ENCODE measurements around the gene RAB8A.
A peak's percentile ranks its signal among the peaks of the same experiment; 100 is the strongest.
"Not testable (repeated sequence)": the region's sequence is repeated elsewhere in the genome, so short reads cannot be mapped to it uniquely, and the experiment has no call there.

RAB8A gene

DNA sequence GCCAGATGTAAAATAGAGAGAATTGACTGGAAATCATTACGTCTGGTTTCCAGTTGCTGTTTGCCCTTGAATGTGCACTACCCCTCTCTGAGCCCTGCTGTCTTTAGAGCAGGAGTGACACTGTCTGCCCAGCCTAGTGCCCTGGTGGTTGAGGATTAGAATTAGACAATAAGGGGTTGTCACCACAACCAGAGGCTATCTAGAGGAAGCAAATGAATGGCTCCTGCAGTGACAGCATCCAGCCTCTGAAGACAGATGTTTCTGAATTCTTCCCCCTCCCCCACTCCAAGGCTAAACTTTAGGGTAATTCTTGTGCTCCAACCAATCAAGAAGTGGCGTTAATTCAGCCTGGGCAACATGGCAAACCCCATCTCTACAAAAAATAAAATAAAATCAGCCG is 2.0 kb downstream of the RAB8A start:
- no peak for DNase-seq

DNA sequence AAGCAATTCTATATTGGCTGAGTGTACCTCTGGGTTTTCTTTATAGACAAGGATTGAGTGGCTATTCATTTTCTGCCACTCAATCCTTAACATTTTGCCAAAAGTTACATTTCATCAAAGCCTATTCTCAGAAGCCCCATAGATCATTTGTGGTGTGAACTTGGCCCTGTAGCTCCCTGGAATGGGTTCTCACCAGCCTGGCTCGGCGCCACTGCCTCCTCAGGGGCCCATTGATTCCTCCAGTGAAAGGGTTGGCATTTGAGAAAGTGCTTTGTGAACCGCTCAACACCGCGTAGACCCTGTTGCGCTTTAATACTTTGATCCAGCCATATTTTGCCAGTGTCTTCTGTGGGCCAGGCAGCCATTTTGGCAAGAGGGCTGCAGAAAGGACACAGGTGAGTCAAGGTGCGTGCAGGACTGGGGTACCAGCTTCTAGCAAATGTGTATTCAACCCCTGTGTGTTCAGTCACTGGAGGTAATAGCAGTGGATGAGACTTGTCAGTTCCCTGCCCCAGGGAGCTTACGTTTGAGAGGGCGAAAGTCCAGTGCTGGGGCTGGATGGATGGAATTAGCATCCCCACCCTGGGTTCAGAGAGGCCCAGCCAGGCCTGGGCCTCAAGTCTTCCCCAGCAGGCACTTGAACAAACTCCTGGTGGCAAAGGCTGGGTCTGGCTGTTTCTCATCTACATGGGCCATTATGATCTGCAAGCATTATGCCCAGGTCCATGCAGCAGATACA is 3.8 kb downstream of the RAB8A start:
- no peak for DNase-seq

DNA sequence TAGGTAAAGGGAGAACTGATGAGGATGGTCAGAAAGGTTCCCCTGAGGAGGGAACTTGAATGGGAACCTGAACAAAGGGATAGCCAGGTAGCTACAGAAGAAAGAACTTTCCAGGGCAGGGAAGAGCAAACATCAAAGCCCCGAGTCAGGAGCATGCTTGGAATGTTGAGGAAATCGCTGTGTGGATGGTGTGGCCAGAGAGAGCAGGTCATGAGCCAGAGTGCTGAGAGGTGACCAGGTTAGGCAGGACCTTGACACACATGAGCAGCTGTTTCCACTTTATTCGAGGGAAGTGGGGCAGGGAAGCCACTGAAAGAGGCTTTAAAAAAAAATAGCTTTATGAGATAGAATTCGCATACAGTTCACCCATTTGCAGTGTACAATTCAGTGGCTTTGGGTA is 4.4 kb downstream of the RAB8A start:
- DNase-seq: no peak

DNA sequence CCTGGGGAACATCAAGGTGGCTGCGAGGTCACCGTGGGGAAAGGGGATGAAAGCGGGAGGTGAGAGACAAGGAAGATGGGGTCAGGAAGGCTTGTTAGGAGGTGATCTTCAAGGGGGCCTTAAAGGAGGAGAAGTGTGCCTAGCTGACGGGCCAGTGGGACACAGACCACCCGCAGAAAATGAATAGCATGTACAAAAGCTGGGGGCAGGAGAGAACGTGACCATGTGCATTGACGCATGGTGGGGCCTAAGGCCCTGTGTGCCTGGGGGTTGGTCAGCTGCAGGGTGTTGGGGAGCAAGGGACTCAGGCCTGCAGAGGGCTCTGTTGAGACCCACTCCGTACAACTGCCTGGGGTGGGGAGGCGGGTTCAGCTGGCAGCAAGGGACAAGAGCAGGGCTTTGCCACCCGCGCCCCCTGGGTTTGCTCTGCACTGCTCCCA is 5.9 kb downstream of the RAB8A start:
- DNase-seq: no peak

DNA sequence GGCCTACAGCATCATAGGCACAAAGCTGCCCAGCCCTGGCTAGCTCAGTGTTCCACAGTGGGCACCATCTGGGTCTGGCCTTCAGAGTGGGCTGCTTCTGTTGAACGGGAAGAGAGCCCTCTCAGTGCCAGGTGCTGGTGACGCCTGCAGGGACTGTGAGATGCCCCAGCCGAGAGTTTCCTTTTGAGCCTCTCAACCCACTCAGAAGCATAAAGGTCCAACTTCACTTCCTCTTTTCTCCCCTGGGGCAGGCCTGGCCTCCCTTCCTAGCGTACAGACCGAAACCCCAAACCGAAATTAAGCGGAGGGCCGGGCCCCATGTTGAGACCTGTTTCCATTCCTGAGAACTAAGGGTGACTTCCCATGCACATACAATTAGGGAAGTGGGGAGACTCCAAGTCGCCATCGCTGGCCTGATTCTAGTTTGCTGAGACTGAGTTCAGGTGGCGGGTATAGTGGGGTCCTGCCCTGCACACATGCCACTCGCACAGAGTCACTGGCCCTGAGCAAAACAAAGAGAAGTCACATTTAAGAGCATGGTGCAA is 6.9 kb downstream of the RAB8A start:
- DNase-seq: peak in 1 of 4 experiments; percentile 12

DNA sequence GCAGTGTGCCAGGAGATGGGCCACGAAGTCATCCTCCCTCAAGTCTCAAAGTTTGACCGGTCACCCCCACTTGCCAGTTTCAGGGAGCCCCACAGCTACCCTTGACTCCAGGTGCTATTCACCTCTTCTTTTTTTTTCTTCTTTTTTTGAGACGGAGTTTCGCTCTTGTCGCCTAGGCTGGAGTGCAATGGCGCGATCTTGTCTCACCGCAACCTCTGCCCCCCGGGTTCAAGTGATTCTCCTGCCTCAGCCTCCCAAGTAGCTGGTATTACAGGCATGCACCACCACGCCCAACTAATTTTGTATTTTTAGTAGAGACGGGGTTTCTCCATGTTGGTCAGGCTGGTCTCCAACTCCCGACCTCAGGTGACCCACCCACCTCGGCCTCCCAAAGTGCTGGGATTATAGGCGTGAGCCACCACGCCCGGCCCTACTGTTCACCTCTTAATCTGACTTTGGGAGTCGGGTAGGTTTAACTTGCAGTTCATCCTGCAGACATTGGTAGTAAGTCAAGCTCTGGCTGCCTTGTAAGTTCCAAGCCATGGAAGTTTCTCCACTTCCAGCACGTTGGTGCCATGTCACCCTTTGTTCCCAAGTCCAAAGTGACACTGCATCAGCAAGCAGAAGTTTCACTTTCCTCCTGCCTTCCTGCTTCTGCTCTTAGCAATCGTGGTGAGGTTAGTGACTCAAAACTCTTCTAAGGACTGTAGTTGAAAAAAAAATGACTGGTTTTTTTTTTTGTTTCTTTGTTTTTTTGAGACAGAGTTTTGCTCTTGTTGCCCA is 7.6 kb downstream of the RAB8A start:
- DNase-seq: not testable (repeated sequence)

DNA sequence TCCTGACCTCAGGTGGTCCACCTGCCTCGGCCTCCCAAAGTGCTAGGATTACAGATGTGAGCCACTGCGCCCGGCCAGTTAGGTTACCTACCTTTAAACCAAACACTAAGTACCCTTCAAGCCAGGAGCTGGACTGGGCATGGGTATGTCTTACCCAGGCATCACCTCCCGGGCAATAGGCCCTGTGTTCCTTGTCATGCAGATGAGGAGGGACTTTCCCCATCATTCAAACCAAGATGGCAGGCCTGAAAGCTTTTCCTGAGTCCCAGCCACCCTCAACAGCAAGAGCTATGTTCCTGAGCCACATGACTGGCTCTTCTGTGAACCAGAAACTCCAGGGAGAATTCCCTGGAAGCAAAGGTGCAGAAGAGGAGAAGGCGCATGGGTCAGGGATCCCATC is 9.5 kb downstream of the RAB8A start:
- DNase-seq: no peak

DNA sequence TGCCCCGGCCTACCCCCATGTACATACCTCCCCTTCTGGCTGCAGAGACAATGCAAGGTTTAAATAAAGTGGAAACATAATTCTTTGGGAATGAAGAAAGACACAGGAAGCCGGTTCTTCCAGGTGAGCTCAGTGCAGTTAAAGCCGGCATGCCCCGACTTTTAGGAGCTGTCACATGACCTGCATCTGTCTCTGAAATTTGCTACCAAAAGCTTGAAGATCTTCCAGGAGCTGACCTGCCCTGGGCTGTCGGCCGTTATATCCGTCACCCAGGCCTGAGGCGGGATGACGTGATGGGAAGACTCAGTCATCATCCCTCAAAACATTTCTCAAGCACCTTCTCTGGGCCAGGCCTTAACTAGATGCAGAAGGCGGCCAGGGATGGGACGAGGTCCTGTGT is 10.3 kb downstream of the RAB8A start:
- DNase-seq: no peak

DNA sequence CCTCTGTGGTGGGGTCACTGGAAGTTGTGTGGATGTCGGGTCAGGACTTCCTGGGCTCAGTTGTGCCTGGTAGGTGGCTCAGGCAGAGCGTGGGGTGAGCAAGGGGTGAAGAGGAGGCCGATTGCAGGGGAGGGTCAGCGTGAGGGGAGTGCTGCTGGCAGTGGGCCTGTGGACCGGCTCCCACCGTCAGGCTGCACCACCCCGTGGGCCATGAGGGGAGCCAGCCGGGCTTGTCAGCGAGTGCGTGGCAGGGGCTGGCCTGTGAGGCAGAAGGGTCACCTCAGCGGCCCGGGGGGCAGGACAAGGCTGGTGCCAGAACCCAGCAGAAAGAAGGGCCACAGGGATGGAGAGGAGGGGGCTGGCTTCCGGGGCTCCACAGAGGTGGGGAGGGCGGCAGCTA is 13.3 kb downstream of the RAB8A start:
- no peak for DNase-seq

DNA sequence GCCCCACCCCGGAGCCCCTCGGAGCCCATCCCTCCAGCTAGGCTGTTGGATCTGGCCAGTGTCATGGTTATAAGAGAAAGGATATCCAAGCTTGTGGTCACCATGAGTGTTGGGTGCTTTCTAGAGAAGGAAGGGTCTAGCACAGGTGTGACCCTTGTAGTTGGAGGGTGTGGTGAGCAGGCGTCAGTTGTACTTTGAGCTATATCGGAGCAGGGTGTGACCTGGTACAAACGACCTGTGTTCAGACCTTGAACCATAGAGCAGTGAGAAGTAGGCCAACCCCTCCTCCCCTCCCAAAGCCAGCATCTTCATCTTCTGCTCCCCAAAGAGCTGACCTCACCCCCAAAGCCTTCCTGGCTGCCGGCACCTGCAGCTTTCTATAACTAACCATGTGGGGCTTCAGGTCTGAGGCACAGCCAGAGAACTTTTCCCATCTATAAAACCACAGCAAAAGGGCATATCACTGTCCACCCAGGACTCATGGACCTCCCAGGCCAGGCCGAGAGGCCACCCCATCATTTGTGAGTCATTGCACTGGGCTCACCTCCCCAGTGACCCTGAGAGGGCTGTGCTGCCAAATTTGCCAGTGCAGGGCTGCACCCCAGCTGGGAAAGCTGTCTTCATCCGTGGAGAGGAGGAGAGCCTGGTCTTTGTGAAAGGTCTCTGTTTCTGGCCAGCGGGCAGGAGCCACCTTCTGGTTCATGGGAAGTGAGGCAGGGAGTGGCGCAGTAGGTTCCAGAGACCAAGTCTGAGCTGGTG is 14.2 kb downstream of the RAB8A start:
- no peak for DNase-seq

DNA sequence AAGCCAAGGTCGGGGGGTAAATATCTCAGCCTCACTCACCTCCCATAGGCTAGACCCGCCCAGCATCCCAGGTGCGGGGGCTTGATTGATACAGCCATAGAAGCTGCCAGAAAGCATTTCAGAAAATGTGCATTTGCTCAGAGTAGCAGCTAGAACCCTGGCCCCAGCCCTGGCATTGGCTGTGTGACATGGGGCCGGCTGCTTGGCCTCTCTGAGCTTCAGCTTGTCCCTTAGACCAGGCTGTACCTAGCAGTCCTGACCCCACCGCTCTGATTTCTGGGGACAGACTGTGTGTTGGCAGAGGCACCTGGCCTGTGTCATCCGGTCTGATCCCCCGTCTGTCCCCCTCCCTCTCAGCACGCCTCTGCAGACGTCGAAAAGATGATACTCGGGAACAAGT is 15.4 kb downstream of the RAB8A start:
- DNase-seq: no peak

DNA sequence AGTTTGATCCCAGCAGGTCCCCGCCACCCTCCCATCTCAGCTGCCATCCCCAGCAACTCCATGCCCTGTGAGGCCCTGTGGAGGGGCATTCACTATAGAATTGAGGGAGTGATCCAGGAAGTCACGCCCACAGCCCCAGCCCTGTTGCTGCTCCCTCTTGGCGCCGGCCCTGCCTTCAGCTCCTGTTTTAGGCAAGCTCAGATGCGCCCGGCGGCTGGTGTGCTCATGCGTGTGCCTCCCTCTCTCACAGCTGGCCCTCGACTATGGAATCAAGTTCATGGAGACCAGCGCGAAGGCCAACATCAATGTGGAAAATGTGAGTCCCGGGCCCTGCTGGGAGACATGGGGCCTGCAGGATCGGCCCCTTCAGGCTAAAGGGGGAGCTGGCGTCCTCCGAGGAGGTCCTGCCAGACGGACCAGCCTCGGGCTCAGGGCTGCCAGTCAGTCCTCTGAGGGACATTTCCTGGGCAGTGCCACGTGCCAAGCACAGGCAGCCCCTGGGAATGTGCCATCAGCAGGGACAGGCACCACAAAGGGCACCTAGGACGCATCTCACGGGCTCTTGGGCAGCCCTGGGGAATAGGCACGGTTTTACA is 16.2 kb downstream of the RAB8A start:
- DNase-seq: no peak

DNA sequence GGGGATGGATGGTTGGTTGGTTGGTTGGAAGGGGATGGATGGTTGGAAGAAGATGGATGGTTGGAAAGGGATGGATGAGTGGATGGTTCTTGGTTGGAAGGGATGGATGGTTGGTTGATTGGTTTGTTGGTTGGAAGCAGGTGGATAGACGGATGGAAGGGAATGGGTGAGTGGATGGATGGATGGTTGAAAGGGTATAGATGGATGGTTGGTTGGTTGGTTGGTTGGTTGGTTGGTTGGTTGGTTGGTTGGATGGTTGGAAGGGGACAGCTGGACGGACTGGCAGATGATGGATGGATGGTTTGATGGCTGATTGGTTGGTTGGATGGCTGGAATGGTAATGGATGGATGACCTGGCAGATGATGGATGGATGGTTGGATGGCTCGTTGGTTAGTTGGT is 20.0 kb downstream of the RAB8A start:
- DNase-seq: no peak

DNA sequence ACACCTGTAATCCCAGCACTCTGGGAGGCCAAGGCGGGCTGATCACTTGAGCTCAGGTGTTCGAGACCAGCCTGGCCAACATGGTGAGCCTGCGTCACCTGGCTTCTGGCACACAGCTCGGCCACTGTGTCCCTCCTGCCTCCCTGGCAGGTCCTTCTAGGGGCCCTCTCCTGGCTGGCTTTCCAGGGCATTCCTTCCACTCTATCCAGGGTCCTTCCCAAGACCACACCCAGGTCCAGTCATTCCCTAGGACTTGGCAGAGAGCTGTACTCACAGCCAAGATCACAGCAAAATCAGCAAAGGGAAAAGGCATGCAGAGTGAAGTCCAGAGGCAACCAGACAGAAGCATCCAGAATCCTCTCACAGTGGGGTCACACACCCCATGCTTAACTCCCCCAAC is 22.1 kb downstream of the RAB8A start:
- DNase-seq: no peak

DNA sequence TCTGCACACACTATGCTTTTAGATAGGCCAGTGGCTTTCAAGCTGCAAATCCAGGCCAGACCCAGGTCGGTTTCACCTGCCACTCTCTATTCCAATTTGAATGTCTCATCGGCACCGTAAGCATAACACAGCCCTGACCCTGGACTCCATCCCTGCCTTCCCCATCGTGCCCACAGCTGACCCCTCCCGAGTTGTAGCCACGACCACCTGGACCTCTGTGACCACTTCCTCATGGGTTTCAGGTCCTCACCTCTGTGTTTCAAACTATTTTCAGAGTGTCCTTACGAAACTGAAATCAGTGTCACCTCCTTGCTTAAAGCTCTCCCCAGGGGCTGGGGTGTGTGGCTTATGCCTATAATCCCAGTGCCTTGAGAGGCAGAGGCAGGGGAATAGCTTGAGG is 22.8 kb downstream of the RAB8A start:
- no peak for DNase-seq

DNA sequence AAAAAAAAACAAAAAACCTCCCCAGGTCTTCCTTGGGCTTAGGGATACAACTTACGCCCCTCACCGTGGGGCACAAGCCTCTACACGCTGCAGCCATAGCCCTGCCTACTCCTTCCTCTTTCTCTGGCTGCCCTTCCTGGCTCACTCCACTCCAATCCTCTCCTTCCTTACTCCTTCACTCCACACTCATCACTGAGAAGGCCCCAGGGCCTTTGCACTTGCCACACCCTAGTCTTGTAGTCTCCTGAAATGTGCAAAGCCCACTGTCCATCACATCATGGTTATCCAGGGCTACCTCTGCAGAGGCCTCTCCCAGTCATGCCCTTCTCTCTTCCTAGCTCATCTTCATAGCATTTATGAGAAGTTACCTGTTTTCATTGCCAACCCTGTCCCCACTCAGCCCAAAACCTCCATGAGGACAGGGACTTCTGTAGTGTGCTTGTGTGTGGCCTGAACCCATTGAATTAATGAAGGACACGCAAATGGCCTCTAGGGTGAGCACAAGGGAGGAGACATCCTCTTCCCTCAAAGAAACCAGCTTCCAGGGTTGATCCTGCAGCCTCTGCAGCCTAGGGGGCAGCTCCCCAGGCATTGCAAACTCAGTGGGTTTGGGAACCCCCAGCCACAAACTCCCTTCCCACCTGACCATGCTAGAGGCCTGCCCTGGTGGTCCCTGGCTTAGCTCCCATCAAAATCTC is 23.9 kb downstream of the RAB8A start:
- no peak for DNase-seq

DNA sequence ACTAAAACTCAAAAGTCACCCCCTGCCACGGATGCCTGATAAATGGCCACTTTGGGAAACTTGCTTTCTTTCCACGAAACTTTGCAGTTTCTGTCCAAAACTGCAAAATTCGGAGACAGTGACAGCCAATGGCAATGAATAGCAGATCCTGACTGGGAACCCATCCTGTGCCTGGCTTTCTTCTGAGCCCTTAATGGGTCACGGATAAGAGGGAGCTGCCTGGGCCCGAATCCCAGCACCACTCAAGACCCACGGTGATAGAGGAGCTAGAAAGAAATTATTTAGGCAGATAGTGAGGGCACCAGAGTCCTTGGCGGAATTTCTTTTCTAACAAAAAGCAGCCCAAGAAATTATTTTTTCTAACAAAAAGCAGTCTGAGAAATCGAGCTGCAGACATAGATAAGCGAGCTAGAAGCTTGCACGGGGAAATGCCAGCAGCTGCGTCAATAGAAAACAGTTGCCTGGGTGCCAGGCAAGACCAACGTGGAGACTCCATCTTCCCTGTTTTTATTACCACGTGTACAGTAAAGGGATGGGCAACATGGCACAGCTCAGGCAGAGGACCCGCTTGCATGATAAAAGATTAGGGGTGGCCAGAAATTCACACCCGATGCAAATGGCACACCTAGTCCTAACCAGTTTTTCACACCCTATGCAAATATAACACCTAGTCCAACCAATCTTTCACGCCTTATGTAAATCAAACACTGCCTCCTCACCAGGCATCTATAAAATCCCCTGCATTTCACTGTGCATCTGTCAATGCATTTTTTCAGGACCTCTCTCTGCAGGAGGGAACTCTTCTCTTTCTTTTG is 24.7 kb downstream of the RAB8A start:
- no peak for DNase-seq

DNA sequence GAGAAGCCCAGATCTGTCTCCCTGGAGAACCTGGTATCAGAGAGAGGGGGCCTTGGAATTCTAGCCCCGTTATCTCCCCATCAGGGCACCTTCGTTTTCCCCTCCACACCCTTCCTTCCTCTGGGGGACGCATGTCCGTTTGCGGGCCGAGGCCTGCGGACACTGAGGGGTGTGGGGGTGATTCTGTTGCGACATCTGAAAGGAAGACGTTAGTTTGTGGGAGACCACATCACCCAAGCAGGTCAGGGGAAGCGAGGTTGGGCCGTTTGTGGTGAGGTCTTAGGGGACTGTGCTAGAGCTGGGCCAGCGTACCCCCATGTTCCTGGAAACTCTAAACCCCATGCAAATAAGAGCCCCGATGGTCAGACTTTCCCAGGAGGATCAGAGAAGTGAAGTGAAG is 28.1 kb downstream of the RAB8A start:
- no peak for DNase-seq

DNA sequence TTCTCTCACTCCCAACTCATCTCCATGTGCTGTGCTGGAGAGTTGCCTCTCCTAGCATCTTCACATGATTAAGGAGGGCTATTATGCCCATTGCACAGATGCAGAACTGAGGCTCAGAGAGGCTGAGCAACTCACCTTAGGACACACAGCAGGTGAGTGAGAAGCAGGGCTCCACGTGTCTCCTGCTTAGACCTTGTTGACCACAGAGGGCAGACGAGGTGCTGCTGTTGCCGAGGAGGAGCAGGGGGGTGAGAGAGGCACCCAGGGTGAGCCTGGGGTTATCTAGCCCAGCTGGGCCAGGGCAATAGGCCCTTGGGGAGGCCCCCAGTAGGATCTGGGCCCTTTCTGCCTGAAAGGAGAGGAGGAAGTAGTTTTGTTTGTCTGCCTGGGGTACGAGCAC is 29.4 kb downstream of the RAB8A start:
- DNase-seq: no peak

DNA sequence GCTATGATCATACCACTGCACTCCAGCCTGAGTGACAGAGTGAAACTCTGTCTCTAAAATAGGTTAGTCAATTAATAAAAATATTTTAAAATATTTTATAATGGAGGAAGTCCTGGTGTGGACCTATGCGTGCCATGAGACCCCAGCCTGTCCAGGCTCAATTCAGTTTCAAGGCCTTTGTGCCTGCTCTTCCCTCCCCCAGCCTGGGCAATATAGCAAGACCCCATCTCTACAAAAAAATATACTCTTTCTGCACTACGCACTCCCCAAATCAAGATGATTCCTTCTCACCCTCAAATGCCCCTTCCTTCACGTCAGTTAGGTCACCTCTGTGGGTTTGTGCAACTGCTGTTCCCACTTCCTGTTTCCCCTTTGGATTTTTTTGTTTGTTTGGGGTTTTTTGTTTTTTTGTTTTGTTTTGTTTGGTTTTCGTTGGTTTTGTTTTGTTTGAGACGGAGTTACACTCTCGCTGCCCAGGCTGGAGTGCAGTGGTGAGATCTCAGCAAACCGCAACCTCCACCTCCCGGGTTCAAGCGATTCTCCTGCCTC is 30.4 kb downstream of the RAB8A start:
- no peak for DNase-seq

All from activated CD4-positive, CD25-positive, alpha-beta regulatory T cell (primary cell).